ENCODE results near the gene PTPRS.

PTPRS gene

GRCh38 chr19:5343848-5344247, 3.2 kb upstream of the PTPRS start:
- no peak for TF ChIP-seq POLR2AphosphoS5 (IDR thresholded peaks at IDR 0.05; ENCODE audit: low read depth, low read length)
- no peak for TF ChIP-seq TAF1 (IDR thresholded peaks at IDR 0.05; ENCODE audit: borderline replicate concordance, insufficient read depth, low read length)
- TF ChIP-seq SIN3A (IDR thresholded peaks at IDR 0.05; ENCODE audit: borderline replicate concordance, insufficient read depth, low read length) = no peak
- no peak for TF ChIP-seq FOXP2 (optimal IDR thresholded peaks at IDR 0.05; ENCODE audit: borderline replicate concordance, extremely low read depth, extremely low read length, insufficient read depth)
- no peak for TF ChIP-seq REST (IDR thresholded peaks at IDR 0.05; ENCODE audit: insufficient read depth in 1 of 2, low read depth in 2 of 2, low read length in 2 of 2)

GRCh38 chr19:5342573-5343201, 2.1 kb upstream of the PTPRS start:
- TF ChIP-seq SIN3A (IDR thresholded peaks at IDR 0.05; ENCODE audit: borderline replicate concordance, insufficient read depth, low read length) = no peak
- no peak for TF ChIP-seq TAF1 (IDR thresholded peaks at IDR 0.05; ENCODE audit: borderline replicate concordance, insufficient read depth, low read length)
- no peak for TF ChIP-seq REST (IDR thresholded peaks at IDR 0.05; ENCODE audit: insufficient read depth in 1 of 2, low read depth in 2 of 2, low read length in 2 of 2)
- TF ChIP-seq FOXP2 (optimal IDR thresholded peaks at IDR 0.05; ENCODE audit: borderline replicate concordance, extremely low read depth, extremely low read length, insufficient read depth) = no peak
- TF ChIP-seq POLR2AphosphoS5 (IDR thresholded peaks at IDR 0.05; ENCODE audit: low read depth, low read length) = no peak

- TF ChIP-seq FOXP2 (optimal IDR thresholded peaks at IDR 0.05; ENCODE audit: borderline replicate concordance, extremely low read depth, extremely low read length, insufficient read depth) (no peak), TAF1 (IDR thresholded peaks at IDR 0.05; ENCODE audit: borderline replicate concordance, insufficient read depth, low read length) (no peak), REST (IDR thresholded peaks at IDR 0.05; ENCODE audit: insufficient read depth in 1 of 2, low read depth in 2 of 2, low read length in 2 of 2) (no peak), POLR2AphosphoS5 (IDR thresholded peaks at IDR 0.05; ENCODE audit: low read depth, low read length) (no peak), SIN3A (IDR thresholded peaks at IDR 0.05; ENCODE audit: borderline replicate concordance, insufficient read depth, low read length) (no peak)
These were observed 1.4 kb upstream of the PTPRS start for GRCh38 chr19:5341981-5342380.

GRCh38 chr19:5341448-5341820, 822 bp upstream of the PTPRS start:
- TF ChIP-seq SIN3A (IDR thresholded peaks at IDR 0.05; ENCODE audit: borderline replicate concordance, insufficient read depth, low read length) (no peak), REST (IDR thresholded peaks at IDR 0.05; ENCODE audit: insufficient read depth in 1 of 2, low read depth in 2 of 2, low read length in 2 of 2) (no peak), TAF1 (IDR thresholded peaks at IDR 0.05; ENCODE audit: borderline replicate concordance, insufficient read depth, low read length) (no peak), POLR2AphosphoS5 (IDR thresholded peaks at IDR 0.05; ENCODE audit: low read depth, low read length) (no peak), FOXP2 (optimal IDR thresholded peaks at IDR 0.05; ENCODE audit: borderline replicate concordance, extremely low read depth, extremely low read length, insufficient read depth) (no peak)

Data from PFSK-1 (cell line).